HL-60 (cell line): ENCODE results near the gene FAM171A1.

Source experiments
- CTCF ChIP-seq: IDR thresholded peaks from one replicate; pipeline ENCODE4 v1.5.1; 2011; ENCODE audit warnings: low read length, control low read depth, inconsistent platforms; ENCODE audit not compliant: insufficient read depth
- REST ChIP-seq: IDR thresholded peaks from 2 replicates; pipeline ENCODE4 v1.6.1; 2012; ENCODE audit warnings: low read depth; ENCODE audit not compliant: insufficient replicate concordance

GRCh38 chr10:15296701-15297100 lies 74.4 kb downstream of the FAM171A1 start:
- TF ChIP-seq REST = no peak
- no peak for TF ChIP-seq CTCF
